Coronary artery (tissue), 2 donors: ENCODE measurements around the gene ATP9B.

Experiments used
- DNase-seq: peaks from one replicate; pipeline ENCODE4 v3.0.0-alpha.2; 2017; ENCODE audit warnings: low spot score
- H3K27ac ChIP-seq, 2 donors: fragments of 200-600 bp; sonication (generic); one replicate each; pipeline ENCODE4 v1.5.1; 2016 to 2019
- H3K4me3 ChIP-seq: fragments of 200-600 bp; sonication (generic); 2 replicates; pipeline ENCODE4 v1.5.1; 2016; ENCODE audit warnings: mild to moderate bottlenecking, moderate library complexity
- TF ChIP-seq, protein P1 (sequence below): fragments of 200-600 bp; sonication (generic); IDR thresholded peaks from one replicate; pipeline ENCODE4 v1.5.1; 2019; ENCODE audit warnings: antibody characterized with exemption

ATP9B gene

DNA sequence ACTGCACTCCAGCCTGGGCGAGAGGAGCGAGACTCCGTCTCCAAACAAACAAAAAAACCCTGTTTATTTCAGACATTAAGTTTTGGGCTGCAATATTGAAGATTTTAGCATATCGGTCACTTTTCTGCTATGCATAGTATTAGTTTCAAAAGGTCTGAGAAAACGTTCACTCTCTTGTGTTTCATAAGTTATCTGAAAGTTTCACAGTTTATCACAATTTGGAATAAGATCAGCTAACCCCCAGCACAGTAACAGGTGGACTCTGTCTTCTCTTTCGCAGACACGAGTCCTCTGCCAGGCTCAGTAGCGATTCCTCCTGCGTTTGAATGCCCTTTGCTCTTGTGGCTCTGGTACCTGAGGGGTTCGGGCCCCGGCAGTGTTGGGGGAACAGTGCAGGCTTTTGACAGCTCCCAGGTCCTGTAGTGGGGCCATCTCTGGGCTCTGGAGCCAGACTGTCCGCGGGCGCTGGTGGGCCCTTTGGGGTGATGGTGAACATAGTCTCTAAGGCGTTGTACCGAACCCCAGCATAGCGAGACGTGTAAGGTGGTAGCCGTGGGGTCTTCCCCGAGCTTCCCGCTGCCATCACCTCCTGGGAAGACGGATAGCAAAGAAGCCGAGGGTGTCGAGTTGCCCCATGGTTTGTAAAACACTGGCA, 347.0 kb downstream of the ATP9B start:
- Histone ChIP-seq H3K4me3 (no peak overlapping the region), H3K27ac (no peak overlapping the region)
- TF ChIP-seq, protein P1, sequence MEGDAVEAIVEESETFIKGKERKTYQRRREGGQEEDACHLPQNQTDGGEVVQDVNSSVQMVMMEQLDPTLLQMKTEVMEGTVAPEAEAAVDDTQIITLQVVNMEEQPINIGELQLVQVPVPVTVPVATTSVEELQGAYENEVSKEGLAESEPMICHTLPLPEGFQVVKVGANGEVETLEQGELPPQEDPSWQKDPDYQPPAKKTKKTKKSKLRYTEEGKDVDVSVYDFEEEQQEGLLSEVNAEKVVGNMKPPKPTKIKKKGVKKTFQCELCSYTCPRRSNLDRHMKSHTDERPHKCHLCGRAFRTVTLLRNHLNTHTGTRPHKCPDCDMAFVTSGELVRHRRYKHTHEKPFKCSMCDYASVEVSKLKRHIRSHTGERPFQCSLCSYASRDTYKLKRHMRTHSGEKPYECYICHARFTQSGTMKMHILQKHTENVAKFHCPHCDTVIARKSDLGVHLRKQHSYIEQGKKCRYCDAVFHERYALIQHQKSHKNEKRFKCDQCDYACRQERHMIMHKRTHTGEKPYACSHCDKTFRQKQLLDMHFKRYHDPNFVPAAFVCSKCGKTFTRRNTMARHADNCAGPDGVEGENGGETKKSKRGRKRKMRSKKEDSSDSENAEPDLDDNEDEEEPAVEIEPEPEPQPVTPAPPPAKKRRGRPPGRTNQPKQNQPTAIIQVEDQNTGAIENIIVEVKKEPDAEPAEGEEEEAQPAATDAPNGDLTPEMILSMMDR: no peak
- DNase-seq: no peak

DNA sequence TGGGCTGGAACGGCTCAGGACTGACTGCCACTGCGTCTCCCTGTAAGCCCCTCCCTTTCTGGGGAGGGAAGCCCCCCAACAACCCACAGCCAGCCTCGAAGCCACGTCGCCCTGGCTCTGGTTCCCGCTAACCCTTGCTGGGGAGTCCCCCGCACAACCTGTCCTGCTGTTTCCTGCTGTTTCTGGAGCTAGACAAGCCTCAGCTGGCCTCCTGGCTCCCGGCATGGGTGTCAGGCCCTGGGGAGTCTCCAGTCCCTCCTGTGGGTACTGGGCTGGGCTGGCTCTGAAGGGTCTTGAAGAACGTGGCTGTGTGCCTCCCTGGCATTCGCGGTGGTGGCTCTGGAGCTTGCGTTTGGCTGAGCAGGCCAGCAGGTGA, 347.5 kb downstream of the ATP9B start:
- TF ChIP-seq, protein P1: no peak
- Histone ChIP-seq H3K27ac (no peak overlapping the region), H3K4me3 (no peak overlapping the region)
- DNase-seq: no peak

DNA sequence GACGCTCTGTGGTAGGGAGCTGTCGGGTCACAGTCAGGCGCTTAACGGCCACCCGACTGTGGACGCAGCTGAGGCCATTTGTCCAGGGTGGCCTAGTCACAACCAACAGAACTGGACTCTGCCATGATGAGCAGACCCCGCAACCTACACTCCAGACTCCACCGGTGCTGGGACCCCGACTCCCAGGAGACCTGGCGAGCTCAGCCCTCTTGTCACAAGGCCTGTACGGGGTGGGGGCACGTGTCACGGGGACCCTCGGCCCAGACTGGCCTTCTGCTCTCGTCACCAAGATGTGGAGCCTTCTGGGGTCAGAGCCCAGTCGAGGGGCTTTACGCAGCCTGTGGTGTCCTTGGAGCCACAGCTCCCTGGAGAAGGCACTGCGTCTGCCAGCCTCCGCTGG, 349.0 kb downstream of the ATP9B start:
- DNase-seq: no peak
- TF ChIP-seq, protein P1: no peak
- Histone ChIP-seq H3K4me3 (no peak overlapping the region), H3K27ac (no peak overlapping the region)

DNA sequence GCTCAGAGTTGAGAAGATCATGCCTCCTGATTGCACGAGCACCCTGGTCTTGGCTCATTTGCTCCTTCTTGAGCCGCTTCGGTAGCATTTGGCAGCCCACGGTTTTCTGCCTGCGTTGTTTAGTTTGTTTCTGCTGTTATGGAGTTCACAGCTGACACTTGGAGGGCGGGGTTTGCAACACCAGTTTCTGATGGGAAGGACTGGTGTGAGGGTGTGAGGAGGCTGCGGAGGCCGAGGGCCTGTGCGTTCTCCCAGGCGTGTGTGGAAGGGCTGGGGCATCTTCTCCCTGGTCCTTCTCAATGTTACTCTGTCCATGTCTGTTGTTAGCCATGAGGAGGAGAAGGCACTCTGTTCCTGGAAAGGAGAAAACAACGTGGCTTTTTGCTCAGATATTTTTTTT, 349.4 kb downstream of the ATP9B start:
- Histone ChIP-seq H3K4me3 (no peak overlapping the region), H3K27ac (no peak overlapping the region)
- no peak for DNase-seq
- TF ChIP-seq, protein P1: no peak

DNA sequence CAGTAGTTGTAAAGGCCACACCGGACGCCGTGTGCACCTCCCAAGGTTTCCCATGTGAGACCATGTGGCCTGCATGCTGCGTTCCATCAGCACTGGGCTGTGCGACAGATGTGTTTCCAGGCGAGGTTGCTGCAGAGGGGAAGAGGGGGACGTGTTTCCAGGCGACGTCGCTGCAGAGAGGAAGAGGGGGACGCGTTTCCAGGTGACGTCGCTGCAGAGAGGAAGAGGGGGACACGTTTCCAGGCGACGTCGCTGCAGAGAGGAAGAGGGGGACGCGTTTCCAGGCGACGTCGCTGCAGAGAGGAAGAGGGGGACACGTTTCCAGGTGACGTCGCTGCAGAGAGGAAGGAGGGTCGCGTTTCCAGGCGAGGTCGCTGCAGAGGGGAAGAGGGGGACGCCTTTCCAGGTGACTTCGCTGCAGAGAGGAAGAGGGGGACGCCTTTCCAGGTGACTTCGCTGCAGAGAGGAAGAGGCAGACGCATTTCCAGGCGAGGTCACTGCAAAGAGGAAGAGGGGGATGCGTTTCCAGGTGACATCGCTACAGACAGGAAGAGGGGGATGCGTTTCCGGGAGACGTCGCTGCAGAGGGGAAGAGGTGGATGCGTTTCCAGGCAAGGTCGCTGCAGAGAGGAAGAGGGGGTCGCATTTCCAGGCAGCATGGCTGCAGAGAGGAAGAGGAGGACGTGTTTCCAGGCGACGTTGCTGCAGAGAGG, 351.0 kb downstream of the ATP9B start:
- TF ChIP-seq, protein P1: no peak
- Histone ChIP-seq H3K4me3 (no peak overlapping the region), H3K27ac (no peak overlapping the region)
- DNase-seq: no peak

DNA sequence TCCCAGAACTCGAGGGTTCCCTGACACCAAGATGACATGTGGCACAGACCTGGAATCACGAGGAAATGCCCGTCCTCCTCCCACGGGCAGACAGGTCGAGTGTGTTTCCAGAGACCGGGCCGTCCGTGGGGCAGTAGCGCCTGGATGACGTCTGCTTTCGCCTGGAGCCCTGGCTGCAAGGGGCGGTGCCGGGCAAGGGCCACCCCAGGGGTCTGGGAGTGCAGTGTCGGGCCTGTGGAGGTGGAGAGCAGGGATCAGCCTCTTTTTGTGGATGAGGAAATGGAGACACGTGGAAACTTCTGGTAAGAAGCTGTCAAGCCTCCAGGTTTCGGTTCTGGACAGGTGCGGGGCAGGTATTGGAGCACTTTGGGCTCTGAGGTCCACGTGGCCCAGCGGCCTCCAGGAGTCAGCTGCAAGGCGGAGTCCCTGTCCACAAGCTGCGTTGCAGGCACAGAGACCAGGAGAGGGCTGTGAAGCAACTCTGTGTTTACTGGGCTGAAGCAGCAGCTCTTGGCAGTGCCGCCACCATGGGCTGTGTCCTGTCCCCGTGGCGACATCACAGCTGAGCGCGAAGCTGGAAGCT, 352.2 kb downstream of the ATP9B start:
- Histone ChIP-seq H3K4me3 (no peak overlapping the region), H3K27ac (no peak overlapping the region)
- DNase-seq: no peak
- TF ChIP-seq, protein P1: no peak
